Stimulated activated naive CD4-positive, alpha-beta T cell (primary cell): Measurements from ENCODE around the gene PAX6.

Experiments used
- DNase-seq, 6 experiments: peaks; one replicate each; lab custom pipeline; 2025; lab: John Stamatoyannopoulos, UW

Gene PAX6

GRCh38 chr11:31810779-31811647 is at the start of gene PAX6:
TSS of gene PAX6 (minus strand) at chr11:31811322. CDS start at chr11:31806411, 4,911 bp downstream.
- peak in 5 of 6 experiments; percentile 14 to 29 (median 27) for DNase-seq

- no peak for DNase-seq
Measured at GRCh38 chr11:31860391-31860790, 49.3 kb upstream of the PAX6 start.

- no peak for DNase-seq
Measured at GRCh38 chr11:31856248-31856647, 45.1 kb upstream of the PAX6 start.

- DNase-seq: no peak
Measured at GRCh38 chr11:31855466-31855865, 44.3 kb upstream of the PAX6 start.

GRCh38 chr11:31850365-31850764 is 39.2 kb upstream of the PAX6 start:
- DNase-seq: no peak

GRCh38 chr11:31847761-31848160 is 36.6 kb upstream of the PAX6 start:
- no peak for DNase-seq

- DNase-seq: no peak
Measured at GRCh38 chr11:31845331-31845730, 34.2 kb upstream of the PAX6 start.

- DNase-seq: no peak
Measured at GRCh38 chr11:31844351-31844750, 33.2 kb upstream of the PAX6 start.

GRCh38 chr11:31841435-31841834 is 30.3 kb upstream of the PAX6 start:
- DNase-seq: no peak

GRCh38 chr11:31834237-31834636 is 23.1 kb upstream of the PAX6 start:
- no peak for DNase-seq

GRCh38 chr11:31830406-31830805 is 19.3 kb upstream of the PAX6 start:
- DNase-seq: no peak

- DNase-seq: no peak
Measured at GRCh38 chr11:31828217-31828616, 17.1 kb upstream of the PAX6 start.

GRCh38 chr11:31827455-31828206 is 16.5 kb upstream of the PAX6 start:
- no peak for DNase-seq

GRCh38 chr11:31826536-31827438 is 15.7 kb upstream of the PAX6 start:
- no peak for DNase-seq

GRCh38 chr11:31825838-31826484 is 14.8 kb upstream of the PAX6 start:
- no peak for DNase-seq

- DNase-seq: no peak
Measured at GRCh38 chr11:31824879-31825837, 14.0 kb upstream of the PAX6 start.

GRCh38 chr11:31824332-31824878 is 13.3 kb upstream of the PAX6 start:
- DNase-seq: no peak

GRCh38 chr11:31823644-31824331 is 12.7 kb upstream of the PAX6 start:
- DNase-seq: no peak

GRCh38 chr11:31822927-31823643 is 12.0 kb upstream of the PAX6 start:
- no peak for DNase-seq
